CD4-positive, alpha-beta T cell treated with Interleukin-17A for 4 hours (primary cell): ENCODE measurements around the gene UGT2B15.
"Not testable (repeated sequence)": the region's sequence is repeated elsewhere in the genome, so short reads cannot be mapped to it uniquely, and the experiment has no call there.

Experiments
- DNase-seq: peaks from one replicate; pipeline ENCODE4 v3.0.0-alpha.2; 2020; ENCODE audit warnings: mixed read lengths

UGT2B15 gene

DNA sequence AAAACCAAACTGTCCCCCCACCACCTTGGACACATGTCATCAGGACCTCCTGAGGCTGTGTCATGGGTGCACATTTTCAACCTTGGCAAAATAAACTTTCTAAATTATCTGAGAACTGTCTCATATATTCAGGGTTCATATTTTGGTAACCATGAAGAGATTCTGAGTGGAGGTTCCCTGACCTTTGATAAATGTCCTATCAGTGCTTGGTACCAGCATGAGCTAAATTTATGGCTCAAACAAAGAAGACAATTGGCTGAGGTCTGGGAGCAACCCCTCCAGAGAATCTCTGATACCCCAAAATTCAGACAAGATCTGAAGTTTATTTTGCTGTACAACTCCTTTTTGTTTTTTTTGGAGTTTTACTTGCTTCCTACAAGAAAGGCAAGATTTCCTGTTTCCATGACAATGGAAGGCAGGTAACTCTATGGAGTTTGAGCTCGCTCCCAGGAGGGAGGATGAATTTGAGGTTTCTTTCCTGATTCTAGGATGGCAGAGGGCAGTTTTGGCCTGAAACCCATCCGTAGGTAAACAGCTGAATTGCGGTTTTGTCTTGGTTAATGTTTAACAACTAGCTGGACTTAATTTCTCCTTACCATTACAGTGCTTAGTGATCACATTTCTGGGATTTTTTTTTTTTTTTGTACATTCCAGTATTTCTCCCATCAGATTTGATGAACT, 14.5 kb downstream of the UGT2B15 start:
- DNase-seq: no peak

DNA sequence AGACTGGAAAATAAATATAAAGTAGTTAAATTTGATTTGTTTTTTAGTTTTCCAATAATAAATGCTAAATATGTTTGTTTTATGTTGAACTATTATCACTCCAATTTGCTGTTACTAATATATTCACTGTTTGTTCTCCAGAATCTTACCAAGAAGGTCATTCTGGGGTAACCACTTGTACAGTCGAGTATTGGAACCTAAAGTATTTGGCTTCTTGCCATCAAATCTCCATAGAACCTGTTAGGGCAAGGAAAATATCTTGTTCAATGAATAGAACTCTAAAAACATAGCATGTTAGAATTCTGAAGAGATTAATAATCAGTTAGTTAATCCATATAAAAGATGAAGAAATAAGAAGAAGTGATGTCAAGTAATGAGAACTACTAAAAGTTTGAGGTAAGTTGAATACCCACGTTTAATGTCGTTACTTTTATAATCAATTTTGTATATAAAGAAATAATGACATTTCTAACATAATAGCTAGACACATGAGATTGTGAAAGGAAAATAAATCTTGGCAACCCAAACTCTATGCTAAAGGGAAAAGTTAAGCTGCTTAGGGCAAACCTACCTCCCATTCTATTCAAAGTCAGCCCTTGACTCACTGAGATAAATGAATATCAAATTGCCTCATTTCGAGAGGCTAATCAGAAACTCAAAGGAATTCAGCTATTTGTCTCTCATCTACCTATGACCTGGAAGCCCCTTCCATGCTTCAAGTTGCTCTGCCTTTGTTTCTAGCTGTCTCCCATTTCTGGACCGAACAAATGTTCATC, 15.3 kb downstream of the UGT2B15 start:
- no peak for DNase-seq

DNA sequence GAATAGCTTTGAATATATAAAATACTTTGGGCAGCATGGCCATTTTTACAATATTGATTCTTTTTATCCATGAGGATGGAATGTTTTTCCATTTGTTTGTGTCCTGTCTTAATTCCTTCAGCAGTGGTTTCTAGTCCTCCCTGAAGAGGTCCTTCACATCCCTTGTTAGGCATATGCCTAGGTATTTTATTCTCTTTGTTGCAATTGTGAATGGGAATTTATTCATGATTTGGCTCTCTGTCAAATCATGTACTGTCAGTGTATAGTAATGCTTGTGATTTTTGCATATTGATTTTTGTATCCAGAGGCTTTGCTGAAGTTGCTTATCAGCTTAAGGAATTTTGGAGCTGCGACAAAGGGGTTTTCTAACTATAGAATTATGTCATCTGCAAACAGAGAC, 18.5 kb downstream of the UGT2B15 start:
- DNase-seq: no peak

DNA sequence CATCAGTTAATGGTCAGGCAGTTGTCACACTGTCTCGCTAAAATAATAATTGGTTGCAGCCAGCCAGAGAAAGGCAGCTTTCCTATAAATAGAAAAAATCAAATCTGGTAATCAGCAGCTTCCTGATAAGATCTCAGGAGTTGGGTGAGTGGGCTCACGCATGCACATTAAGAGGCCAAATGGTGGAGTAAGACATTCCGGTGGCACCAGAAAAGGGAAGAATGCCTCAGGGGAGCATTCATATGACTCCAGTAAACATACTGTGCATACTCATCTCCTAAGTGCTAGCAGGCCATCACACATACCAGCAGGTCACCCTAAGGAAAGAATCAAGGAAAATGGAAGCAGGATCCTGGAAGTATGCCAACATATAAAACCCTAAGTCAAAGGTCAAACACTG, 40.1 kb downstream of the UGT2B15 start:
- DNase-seq: no peak

DNA sequence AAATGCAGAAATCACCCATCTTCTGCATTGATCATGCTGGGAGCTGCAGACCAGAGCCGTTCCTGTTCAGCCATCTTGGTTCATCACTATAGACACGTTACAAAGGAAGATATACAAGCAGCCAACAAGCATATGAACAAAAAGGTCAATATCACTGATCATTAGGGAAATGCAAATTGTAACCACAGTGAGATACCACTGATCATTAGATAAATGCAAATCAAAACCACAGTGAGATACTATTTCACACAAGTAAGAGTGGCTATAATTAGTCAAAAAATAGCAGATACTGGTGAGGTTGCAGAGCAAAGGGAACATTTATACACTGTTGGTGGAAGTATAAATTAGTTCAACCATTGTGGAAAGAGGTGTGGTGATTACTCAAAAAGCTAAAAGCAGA, 47.7 kb downstream of the UGT2B15 start:
- DNase-seq: not testable (repeated sequence)

DNA sequence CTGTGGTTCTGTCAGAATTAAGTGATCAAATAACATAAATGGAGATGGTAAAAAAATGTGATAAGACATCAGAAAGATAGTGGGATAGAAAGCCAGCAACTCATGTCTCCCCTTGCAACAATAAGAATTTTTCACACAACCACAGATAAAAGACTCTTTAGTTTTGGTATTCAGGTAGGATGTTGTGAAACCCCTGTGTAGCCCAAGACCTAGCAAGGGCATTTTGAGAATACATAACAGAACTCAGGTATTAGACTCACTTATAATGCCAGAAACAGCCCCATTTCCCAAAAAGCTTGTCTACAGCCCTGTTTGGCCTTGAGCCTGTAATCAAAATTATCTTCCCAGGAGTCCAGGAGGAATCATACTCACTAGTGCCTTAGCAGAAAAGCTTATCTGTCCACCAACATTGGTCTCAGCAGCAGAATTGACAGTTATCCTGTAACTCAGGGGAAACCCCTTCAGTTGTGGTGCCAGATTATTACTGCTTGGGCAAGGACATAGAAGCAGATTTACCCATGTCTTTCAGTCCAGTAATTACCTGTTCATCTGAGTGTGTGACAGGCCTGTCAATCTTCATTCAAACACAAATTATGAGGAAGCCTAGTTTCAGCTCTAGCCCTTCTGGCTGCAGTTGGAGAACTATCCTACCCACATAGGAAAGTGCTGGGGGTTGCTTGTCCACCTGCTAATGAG, 53.3 kb downstream of the UGT2B15 start:
- DNase-seq: no peak

DNA sequence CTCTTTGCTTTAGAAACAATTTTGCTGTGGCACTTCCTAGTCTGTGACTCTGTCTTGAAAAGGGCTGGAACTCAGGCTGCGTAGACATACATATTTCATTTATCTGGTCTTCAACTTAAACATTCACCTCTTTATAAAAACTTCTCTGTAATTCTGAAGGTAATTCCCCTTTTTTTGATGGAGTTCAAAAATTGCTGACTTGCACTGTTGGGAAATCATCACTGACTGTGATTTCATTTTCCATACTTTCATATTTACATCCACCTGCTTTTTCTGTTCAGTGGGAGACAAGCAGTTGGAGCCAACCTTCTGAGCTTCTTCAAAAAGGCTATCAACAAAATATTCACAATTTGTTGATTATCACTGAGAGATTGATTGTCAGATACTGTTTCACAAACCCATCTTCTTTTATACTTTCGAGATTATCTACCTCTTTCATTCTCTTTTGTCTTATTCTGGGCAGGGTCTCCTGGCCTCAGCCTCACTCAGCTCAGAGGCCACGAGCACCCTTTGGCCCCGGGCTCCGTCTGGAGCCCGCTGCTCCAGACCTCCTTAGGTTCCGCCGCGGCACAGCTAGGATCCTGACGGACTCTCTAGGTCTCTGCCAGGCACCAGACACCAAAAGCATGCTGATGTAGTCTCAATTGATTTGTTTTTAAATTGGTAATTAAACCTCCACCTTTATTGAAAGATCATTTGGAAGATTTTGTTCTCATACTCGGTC, 54.6 kb downstream of the UGT2B15 start:
- no peak for DNase-seq

DNA sequence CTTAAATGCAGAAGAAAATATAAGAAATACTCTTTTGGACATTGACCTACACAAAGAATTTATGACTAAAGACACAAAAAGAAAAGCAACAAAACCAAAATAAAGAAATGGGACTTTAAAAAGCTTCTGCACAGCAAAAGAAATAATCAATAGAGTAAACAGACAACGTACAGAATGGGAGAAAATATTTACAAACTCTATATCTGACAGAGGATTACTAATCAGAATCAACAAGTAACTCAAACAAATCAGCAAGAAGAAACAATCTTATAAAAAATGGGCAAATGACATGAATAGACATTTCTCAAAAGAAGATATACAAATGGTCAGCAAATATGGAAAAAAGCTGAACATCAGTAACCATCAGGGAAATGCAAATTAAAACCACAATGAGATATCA, 56.7 kb downstream of the UGT2B15 start:
- no peak for DNase-seq

DNA sequence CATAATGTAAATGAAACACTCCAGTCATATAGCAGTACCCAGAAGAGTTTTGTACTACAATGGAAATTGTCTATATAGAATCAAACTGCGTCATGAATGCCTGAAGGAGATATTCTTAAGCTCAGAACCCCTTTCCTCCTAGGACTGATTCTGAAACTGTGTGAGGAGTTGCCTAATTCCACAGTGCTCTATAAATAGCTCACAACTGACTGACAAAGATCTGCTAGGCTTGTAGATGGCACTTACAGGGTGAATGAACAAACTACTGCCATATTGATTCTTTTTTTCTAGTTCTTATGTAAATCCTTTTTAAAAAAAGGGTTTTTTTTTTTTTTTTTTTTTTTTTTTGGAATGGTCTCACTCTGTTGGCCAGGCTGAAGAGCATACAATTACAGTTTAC, 64.2 kb downstream of the UGT2B15 start:
- no peak for DNase-seq

DNA sequence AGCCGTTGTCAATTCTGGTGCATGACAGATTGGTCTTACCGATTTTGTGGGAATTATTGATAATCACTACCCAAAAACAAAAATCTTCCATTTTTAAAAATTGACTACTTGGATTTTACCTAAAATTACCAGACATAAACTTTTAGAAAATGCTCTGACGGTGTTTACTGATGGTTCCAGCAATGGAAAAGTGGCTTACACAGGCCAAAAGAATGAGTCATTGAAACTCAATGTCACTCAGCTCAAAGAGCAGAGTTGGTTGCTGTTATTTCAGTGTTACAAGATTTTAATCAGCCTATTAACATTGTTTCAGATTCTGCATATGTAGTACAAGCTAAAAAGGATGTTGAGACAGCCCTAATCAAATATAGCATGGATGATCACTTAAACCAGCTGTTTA, 71.3 kb downstream of the UGT2B15 start:
- DNase-seq: no peak

DNA sequence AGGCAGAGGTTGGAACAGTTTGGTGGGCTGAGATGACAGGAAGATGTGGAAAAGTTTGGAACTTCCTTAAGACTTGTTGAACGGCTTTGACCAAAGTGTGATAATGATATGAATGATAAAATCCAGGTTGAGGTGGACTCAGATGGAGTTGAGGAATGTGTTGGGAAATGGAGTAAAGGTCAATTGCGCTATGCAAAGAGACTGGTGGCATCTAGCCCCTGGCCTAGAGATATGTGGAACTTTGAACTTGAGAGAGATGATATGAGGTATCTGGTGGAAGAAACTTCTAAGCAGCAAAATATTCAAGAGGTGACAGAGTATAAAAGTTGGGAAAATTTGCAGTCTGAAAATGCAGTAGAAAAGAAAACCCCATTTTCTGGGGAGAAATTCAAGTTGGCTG, 73.0 kb downstream of the UGT2B15 start:
- DNase-seq: no peak
